Glomerular endothelial cell (primary cell): ENCODE measurements around the gene SLC35G6. TPM values are rescaled to one million over a fixed set of nuclear protein-coding genes. Genes with fewer than 3 reads are reported as not detected.
"Not testable (repeated sequence)": the region's sequence is repeated elsewhere in the genome, so short reads cannot be mapped to it uniquely, and the experiment has no call there.

Experiments used
- DNase-seq: peaks from one replicate; pipeline ENCODE4 v3.0.0-alpha.2; 2011; ENCODE audit warnings: low read depth, low spot score; ENCODE audit errors: extremely low read depth
- total RNA-seq: library from RNA; depleted of rRNA; stranded (reverse); fragments of >200 nt; gene quantifications from 2 replicates; pipeline ENCODE4 v1.2.3, GENCODE V29; 2015

Gene SLC35G6
- total RNA-seq, 1 donor from 2014 or later: not detected

DNA sequence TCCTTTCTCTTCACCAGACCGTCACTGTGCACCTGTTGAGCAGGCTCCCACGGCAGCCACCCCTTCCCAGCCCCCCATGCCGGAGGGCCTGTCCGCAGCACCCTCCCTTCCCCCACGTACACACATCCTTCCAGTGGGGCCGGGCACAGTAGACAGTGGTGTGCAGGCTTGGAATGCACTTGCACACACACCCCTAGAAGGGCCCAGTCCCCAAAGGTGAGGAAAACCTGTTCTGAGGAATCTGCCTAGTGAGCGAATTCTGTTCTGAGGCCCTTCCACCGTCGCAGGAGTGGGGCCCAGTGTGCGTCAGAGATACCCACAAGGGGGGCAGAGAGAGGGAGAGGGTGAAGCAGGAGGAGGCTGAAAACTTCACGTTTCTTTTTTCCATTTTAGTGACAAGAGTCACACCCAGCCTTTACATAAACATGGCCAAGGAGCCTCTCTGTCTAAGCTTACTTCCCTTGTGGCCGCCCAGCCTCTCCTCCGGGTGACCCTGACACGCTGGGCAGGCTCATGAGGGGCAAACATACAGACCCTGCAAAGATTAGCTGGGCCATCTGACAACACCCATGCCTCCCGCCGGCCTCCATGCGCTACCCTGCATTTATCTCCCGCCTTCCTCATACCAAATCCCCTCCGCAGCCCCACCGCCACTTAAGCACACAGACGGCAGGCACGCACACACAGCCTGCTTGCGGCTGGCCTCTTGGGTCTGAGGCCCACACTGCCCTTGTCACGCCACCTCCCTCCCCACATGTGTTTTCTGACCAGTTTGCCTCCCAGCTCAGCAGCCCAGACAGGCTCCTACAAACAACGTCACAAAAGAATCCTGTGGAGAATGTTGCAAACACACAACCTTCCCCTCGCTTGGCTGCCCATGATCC, 3.6 kb upstream of the SLC35G6 start:
- no peak for DNase-seq

DNA sequence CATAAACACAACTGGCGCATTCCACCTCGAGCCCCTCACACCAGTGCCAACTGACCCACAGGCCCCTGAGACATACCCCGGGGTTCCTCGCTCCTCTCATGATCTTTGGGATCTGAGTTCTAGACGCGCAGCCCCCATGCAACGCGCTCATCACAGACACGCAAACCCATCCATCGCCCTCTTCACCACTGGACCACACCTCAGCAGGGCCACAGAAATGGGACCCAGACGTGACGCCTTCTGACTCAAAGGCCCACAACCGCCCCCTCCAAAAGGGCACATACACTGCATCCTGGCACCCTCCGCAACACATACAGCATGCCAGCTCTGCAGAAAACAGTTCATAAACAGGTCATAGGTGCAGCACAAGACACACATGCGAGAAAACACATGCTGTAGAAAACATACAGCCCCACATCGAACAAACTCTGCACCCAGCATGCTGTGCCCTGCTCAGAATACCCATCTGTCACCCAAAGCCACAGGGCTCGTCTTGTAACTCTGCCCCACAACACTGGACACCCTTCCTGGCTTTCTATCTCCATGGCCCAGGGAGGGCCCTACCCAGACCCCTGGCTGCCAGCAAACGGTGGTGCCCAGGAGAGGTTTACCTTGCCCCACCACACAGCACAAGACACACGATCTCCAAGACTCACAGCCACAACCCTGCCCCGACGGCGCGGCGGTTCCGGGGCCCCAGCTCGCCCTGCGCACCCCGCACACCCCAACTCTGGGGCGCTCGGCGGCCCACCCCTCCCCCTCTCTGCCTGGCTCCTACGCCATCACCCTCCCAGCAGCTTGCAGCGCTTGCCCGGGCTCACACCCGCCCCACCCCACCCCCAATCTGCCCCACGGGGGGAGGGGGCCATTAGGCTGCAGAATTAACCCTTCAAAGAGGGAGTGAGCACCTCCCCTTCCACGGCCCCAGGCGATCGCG, 2.7 kb upstream of the SLC35G6 start:
- DNase-seq: no peak

DNA sequence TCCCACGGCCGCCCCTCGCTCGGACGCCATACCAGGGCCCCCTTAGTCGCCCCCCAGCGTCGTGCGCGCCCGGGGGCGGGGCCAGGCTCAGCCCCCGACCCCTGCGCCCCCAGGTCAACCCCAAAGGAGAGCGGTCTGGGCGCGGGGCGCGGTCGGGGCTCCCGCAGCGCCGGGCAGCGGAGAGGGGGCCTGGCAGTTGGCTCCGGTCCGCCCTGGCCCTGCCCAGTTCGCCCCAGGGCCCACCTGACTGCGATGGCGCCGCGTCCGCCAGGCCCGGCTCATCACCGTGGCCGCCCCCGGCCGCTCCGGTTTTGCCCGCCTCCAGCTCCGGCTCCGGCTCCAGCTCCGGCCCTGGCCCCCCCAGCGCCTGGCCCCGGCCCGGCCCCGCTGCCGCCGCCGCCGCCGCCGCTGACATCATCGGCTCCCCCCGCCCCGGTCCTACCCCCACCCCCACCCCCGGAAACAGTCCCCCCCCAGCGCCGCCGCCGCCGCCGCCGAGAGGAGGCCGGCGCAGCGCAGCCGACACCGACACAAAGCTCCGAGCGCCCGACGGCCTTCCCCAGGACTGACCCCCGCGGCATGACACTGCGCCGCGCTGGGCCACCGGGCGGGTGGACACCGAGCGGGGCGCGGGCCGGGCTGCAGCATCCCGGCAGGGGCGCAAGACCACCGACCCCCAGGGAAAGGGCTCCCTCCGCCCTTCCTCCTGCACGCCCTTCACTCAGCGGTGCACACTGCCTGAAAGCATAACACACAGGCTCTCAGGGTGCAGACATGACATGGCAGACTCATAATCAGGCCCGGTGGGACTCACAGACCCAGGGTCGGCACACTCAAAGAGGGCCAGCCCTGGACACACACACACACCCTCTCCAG, 1.8 kb upstream of the SLC35G6 start, which contains the start of gene ZBTB4:
ZBTB4 (minus strand) TSS at position 419 of the 876 bp plus-strand sequence. CDS start 12,830 bp downstream, outside the sequence.
- no peak for DNase-seq

DNA sequence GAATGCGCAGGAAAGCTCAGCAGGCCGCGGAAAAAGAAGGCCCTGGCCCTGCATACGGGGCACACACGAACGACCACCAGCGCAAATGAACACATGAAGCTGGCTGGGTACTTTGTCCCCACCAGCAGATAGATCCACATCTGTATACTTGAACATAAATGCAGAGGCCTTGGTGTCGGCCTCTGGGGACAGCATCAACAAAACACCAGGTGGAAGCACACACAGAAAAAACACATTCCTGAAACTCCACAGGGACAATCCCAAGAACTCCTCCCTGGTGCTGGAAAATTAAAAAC, 1.2 kb upstream of the SLC35G6 start:
- no peak for DNase-seq

DNA sequence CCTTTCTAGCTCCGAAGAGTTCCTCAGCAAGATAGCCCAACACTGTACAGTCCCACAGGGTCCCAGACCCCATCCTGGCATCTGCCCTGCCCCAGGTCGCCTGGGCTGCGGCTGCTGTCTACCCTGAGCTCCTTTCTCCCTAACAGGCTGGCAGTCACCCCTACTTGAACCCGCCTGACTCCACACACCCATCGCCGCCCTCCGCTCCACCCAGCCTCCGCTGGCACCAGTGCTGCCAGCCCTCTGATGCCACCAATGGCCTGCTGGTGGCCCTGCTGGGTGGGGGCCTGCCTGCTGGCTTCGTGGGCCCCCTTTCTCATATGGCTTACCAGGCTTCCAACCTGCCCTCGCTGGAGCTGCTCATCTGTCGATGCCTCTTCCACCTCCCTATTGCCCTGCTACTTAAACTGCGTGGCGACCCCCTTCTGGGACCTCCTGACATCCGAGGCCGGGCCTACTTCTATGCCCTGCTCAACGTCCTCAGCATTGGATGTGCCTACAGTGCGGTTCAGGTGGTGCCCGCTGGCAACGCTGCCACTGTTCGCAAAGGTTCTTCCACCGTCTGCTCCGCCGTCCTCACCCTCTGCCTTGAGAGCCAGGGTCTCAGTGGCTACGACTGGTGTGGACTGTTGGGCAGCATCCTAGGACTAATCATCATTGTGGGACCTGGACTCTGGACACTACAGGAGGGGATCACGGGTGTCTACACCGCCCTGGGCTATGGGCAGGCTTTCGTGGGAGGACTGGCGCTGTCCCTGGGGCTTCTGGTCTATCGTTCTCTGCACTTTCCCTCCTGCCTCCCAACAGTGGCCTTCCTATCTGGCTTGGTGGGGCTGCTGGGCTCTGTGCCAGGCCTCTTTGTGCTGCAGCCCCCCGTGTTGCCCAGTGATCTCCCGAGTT, 846 bp downstream of the SLC35G6 start:
- DNase-seq: not testable (repeated sequence)

DNA sequence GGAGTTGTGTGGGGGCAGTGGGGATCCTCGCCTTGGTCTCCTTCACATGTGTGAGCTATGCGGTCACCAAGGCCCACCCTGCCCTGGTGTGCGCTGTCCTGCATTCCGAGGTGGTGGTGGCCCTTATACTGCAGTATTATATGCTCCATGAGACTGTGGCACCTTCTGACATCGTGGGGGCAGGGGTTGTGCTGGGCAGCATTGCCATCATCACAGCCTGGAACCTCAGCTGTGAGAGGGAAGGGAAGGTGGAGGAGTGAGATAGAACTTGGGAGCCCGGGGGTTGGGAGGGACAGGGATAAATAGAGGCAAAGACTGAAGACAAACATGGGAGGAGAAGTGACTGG, 1.5 kb downstream of the SLC35G6 start:
- not testable (repeated sequence) for DNase-seq

DNA sequence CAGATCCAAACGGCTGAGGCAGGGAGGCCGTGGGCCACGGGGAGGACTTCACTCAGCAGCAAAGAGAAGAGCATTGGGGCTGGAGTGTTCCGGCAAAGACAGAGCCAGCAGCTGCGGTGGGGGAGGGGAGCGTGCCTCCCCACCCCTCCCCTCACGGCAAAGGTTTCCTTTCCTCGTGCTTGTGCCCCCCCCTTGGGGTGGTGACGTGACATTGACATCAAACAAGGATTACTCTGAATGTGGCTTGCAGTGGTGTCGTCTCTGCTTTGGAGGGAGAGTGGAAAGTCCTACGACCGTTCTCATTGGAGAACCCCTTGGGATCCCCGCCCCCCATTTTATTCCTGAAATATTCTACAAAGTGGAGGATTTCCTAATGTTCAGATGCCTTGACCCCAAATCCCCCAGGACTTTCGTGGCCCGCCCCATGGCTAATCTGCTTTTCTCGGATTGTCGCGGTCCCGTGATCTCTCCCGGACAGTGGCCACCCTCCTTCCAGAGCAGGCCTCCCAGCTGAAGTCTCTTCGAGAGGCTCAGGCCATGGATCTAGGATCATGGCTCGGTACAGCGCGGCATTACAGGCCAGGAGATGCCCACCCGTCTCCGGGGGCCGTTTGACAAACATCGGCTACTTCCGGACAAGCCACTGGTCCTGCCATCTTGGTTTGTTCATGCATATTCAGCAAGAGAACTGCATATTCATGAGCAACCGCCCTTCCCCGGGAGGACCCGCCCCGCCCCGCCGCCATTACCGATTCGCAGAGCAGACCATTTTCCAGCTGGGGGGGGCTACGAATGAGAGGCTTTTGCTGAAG, 2.2 kb downstream of the SLC35G6 start:
- peak; percentile 73 for DNase-seq

DNA sequence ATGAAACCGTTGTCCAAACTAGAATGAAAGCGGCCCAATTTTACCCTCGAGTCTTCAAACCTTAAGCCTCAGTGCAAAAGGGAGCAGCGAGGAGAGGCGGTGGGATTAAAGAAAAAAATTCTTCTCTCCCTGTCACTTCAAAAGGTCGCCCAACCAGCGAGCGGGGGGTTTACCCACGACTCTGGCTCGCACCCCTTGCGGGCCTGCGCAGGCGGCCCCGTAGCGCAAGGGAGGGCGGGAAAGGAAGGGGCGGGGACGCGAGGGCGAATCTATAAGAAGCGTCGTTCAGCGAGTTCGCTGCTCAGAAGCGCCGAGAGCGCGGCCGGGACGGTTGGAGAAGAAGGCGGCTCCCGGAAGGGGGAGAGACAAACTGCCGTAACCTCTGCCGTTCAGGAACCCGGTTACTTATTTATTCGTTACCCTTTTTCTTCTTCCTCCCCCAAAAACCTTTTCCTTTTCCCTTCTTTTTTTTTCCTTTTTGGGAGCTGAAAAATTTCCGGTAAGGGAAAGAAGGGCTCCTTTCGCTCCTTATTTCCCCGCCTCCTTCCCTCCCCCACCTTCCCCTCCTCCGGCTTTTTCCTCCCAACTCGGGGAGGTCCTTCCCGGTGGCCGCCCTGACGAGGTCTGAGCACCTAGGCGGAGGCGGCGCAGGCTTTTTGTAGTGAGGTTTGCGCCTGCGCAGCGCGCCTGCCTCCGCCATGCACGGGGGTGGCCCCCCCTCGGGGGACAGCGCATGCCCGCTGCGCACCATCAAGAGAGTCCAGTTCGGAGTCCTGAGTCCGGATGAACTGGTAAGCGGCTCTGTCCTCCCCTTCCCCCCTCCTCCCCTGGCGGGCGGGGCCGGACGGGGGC, 3.0 kb downstream of the SLC35G6 start, which contains the start of gene POLR2A:
POLR2A (plus strand) TSS at position 300 of the 852 bp plus-strand sequence.
- peak; percentile 83 for DNase-seq

DNA sequence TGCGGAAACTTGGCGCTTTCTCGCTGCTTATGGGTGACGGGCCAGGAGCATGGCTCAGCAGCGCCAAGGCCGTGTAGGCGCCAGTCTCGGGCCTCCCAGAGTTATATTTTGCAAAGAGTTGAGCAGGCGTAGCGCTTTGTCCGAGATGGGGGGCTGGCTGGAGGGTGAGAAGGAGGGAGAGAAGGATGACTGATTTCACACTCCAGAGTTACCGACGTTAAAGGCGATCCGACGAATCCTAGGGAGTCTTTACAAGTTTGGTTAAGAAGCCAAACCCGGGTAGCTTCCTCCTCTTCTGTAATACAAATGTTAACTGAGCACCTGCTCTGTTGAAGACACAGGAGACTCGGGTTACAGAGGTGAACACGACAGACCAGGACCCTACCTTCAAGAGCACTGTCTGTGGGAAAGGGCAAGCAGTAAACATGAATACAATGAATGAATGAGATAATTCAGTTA, 3.7 kb downstream of the SLC35G6 start:
- no peak for DNase-seq

DNA sequence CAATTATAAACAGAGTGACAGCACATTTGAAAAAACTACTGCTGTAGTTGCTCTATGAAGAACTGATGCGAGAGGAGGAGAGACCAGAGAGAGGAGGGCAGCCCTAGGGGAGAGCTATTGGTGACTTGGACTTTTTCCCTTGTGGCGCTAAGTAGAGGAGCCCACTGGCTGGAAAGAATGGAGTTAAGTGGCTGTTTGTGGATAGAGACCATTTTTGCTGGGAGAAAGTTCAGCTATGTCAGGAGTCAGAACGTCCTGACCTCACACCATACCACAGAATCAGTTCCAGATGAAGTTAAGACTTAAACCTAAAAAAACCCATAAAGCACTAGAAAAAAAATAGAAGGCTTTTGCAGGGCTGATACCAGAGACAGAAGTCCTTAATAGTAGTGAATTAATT, 4.9 kb downstream of the SLC35G6 start:
- DNase-seq: no peak

DNA sequence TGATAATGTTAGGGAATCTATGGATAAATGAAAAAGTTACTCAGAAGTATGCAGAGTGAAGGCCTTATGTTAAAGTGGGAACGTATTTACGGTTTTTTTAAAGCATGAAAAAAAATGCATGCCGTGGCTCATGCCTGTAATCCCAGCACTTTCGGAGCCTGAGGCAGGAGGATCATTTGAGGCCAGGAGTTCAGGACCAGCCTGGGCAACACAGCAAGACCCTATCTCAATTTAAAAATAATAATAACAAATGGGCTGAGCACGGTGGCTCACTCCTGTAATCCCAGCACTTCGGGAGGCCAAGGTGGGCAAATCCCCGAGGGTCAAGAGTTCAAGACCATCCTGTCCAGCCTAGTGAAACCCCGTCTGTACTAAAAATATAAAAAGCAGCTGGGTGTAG, 8.9 kb downstream of the SLC35G6 start:
- no peak for DNase-seq

DNA sequence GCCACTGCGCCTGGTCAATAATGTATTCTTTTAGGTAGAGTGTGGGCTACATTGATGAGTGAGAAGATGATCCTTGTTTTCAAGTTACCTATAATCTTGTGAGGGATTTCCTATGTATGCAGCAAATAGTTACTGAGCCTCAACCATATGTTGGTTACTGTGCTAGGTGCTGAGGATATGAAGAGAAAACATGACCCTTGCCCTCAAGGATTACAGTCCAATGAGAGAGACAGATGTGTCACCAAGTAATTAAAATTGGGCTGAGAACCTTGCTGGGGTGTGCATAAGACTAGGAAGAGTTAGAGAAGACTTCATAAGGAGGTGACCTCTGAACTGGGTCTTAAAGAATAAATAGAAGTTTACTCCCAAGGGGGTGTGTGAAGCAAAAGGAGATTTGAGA, 10.3 kb downstream of the SLC35G6 start:
- no peak for DNase-seq

DNA sequence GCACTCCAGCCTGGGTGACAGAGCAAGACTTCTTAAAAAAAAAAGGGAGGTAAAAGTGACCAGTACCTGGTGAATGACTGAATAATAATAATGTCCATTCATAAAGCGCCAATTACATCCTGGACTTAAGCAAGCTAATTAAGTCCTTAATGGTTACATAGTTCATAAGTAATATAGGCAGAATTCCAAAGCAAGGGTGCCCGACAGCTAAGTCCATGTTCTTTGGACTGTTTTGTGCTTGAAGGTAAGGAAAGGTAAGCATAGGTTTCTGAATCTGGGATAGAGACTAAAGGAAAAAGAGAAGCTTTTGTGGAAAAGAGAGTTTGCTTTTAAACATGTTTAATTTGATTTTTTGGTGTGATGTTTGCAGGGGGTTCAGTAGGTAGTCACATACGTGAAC, 12.7 kb downstream of the SLC35G6 start:
- DNase-seq: no peak

DNA sequence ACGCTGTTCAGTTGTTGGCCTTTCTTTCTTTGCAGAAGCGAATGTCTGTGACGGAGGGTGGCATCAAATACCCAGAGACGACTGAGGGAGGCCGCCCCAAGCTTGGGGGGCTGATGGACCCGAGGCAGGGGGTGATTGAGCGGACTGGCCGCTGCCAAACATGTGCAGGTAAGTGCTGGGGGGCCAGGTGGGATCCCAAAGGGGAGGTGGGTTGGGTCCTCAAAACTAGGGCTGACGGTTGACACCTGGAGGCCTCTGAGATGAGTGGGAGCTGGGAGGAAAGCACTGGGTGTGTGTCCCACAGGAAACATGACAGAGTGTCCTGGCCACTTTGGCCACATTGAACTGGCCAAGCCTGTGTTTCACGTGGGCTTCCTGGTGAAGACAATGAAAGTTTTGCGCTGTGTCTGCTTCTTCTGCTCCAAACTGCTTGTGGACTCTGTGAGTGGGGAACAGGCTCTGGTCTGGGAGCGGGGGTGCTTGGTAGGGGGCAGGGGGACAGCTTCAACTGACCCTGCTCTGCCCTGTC, 14.7 kb downstream of the SLC35G6 start:
- no peak for DNase-seq

DNA sequence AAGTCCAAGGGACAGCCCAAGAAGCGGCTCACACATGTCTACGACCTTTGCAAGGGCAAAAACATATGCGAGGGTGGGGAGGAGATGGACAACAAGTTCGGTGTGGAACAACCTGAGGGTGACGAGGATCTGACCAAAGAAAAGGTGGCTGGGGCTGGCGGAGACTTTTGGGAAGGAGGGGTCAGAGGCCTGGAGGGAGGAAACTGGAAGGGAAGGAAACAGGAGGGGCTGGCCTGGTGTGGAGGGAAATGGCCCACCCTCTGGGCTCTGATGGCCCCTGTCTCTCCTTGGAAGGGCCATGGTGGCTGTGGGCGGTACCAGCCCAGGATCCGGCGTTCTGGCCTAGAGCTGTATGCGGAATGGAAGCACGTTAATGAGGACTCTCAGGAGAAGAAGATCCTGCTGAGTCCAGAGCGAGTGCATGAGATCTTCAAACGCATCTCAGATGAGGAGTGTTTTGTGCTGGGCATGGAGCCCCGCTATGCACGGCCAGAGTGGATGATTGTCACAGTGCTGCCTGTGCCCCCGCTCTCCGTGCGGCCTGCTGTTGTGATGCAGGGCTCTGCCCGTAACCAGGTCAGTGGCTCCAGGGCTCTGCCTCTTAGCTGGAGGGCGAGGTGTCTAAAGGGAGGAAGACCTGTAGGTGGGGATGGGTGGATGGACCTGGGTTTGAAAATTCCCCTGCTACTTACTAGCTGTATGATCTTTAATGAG, 15.4 kb downstream of the SLC35G6 start:
- DNase-seq: no peak

DNA sequence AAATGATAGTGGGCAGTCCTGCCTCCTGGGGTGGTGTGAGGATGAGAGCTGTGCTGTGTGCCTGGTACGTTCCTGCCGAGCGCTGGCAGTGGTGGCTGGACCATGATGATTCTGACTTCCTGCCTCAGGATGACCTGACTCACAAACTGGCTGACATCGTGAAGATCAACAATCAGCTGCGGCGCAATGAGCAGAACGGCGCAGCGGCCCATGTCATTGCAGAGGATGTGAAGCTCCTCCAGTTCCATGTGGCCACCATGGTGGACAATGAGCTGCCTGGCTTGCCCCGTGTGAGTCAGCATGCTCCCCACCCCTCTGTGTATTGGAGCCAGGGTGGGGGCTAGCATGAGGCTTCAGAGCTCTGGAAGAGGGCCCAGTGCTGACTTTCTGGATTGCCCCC, 16.0 kb downstream of the SLC35G6 start:
- DNase-seq: no peak

DNA sequence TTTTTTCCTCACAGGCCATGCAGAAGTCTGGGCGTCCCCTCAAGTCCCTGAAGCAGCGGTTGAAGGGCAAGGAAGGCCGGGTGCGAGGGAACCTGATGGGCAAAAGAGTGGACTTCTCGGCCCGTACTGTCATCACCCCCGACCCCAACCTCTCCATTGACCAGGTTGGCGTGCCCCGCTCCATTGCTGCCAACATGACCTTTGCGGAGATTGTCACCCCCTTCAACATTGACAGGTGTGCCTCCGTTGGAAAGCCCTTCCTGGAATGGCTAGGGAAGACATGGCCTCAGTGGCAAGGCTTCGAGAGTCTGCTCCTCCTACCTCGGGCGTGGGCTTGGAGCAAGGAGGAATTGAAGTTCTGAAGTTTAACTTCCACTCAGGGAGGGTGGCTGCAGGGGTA, 16.4 kb downstream of the SLC35G6 start:
- no peak for DNase-seq
